H9 (cell line): Measurements from ENCODE around the gene ULK1. TPM values are rescaled to one million over a fixed set of nuclear protein-coding genes. Genes with fewer than 3 reads are reported as not detected.

Experiments
- DNase-seq: peaks from one replicate; pipeline ENCODE4 v3.0.0-alpha.2; 2017
- H2AFZ ChIP-seq: one replicate; pipeline ENCODE4 v1.6.1; 2013; ENCODE audit warnings: mild to moderate bottlenecking, low read length, control low read depth, moderate library complexity
- H2AK5ac ChIP-seq: 2 replicates; pipeline ENCODE4 v1.6.1; 2013; ENCODE audit warnings: low read length, control low read depth, mixed read lengths; ENCODE audit not compliant: insufficient read length
- H2BK120ac ChIP-seq: one replicate; pipeline ENCODE4 v1.6.1; 2013; ENCODE audit warnings: low read depth, mild to moderate bottlenecking, low read length, control low read depth, inconsistent platforms; ENCODE audit not compliant: poor library complexity, severe bottlenecking
- H2BK12ac ChIP-seq: 2 replicates; pipeline ENCODE4 v1.6.1; 2013; ENCODE audit warnings: low read length, control low read depth, mixed read lengths, low read depth; ENCODE audit not compliant: insufficient read length
- H2BK15ac ChIP-seq: 2 replicates; pipeline ENCODE4 v1.6.1; 2013; ENCODE audit warnings: low read depth, low read length, control low read depth
- H2BK20ac ChIP-seq: one replicate; pipeline ENCODE4 v1.6.1; 2013; ENCODE audit warnings: low read depth, mild to moderate bottlenecking, low read length, control low read depth, inconsistent platforms; ENCODE audit not compliant: poor library complexity, severe bottlenecking
- H2BK5ac ChIP-seq: 2 replicates; pipeline ENCODE4 v1.6.1; 2013; ENCODE audit warnings: low read length, control low read depth, mixed read lengths; ENCODE audit not compliant: insufficient read length
- H3K14ac ChIP-seq: 2 replicates; pipeline ENCODE4 v1.6.1; 2013; ENCODE audit warnings: low read length, control low read depth; ENCODE audit not compliant: insufficient read depth
- H3K18ac ChIP-seq: 2 replicates; pipeline ENCODE4 v1.6.1; 2013; ENCODE audit warnings: low read depth, mild to moderate bottlenecking, mixed read lengths, low read length, control low read depth; ENCODE audit not compliant: insufficient read length
- H3K23ac ChIP-seq: 2 replicates; pipeline ENCODE4 v1.6.1; 2013; ENCODE audit warnings: low read length, control low read depth, mixed read lengths, low read depth; ENCODE audit not compliant: insufficient read length
- H3K23me2 ChIP-seq: 2 replicates; pipeline ENCODE4 v1.6.1; 2013; ENCODE audit warnings: low read depth, mild to moderate bottlenecking, mixed read lengths, low read length, control low read depth; ENCODE audit not compliant: insufficient read length, poor library complexity, severe bottlenecking
- H3K27ac ChIP-seq: 2 replicates; pipeline ENCODE4 v1.5.1; 2013; ENCODE audit warnings: low read length, control low read depth, mixed read lengths, low read depth; ENCODE audit not compliant: insufficient read length
- H3K27me3 ChIP-seq: 2 replicates; pipeline ENCODE4 v1.6.1; 2013; ENCODE audit warnings: low read length, control low read depth, inconsistent platforms; ENCODE audit not compliant: insufficient read depth
- H3K4ac ChIP-seq: 2 replicates; pipeline ENCODE4 v1.6.1; 2013; ENCODE audit warnings: low read depth, mild to moderate bottlenecking, control low read depth, inconsistent platforms, low read length, moderate library complexity
- H3K4me1 ChIP-seq: 2 replicates; pipeline ENCODE4 v1.6.1; 2013; ENCODE audit warnings: low read length, control low read depth, inconsistent platforms; ENCODE audit not compliant: insufficient read depth
- H3K4me2 ChIP-seq: 2 replicates; pipeline ENCODE4 v1.6.1; 2013; ENCODE audit warnings: low read length, control low read depth, mixed read lengths; ENCODE audit not compliant: insufficient read length, insufficient read depth
- H3K56ac ChIP-seq: 2 replicates; pipeline ENCODE4 v1.6.1; 2013; ENCODE audit warnings: low read depth, mild to moderate bottlenecking, mixed read lengths, low read length, control low read depth; ENCODE audit not compliant: insufficient read length
- H3K79me1 ChIP-seq: 2 replicates; pipeline ENCODE4 v1.6.1; 2013; ENCODE audit warnings: low read depth, mild to moderate bottlenecking, moderate library complexity, low read length, control low read depth, inconsistent platforms; ENCODE audit not compliant: insufficient read depth, poor library complexity, severe bottlenecking
- H3K79me2 ChIP-seq: 2 replicates; pipeline ENCODE4 v1.6.1; 2013; ENCODE audit warnings: low read length, control low read depth, inconsistent platforms; ENCODE audit not compliant: insufficient read depth
- H3K9ac ChIP-seq: 2 replicates; pipeline ENCODE4 v1.6.1; 2013; ENCODE audit warnings: low read length, control low read depth, mixed read lengths; ENCODE audit not compliant: insufficient read length; ENCODE audit errors: extremely low read depth
- H3K9me3 ChIP-seq: one replicate; pipeline ENCODE4 v1.6.1; 2013; ENCODE audit warnings: low read depth, low read length, inconsistent platforms; ENCODE audit not compliant: control insufficient read depth
- H3T11ph ChIP-seq: one replicate; pipeline ENCODE4 v1.6.1; 2013; ENCODE audit warnings: mild to moderate bottlenecking, low read length, control low read depth, inconsistent platforms
- H4K20me1 ChIP-seq: one replicate; pipeline ENCODE4 v1.6.1; 2013; ENCODE audit not compliant: control insufficient read depth, insufficient read length, insufficient read depth
- H4K5ac ChIP-seq: 2 replicates; pipeline ENCODE4 v1.6.1; 2013; ENCODE audit warnings: low read depth, mild to moderate bottlenecking, mixed read lengths, low read length, control low read depth; ENCODE audit not compliant: insufficient read length
- H4K8ac ChIP-seq: replicated peaks from 2 replicates; pipeline ENCODE4 v1.6.1; 2013; ENCODE audit warnings: low read length, control low read depth, mixed read lengths, low read depth; ENCODE audit not compliant: insufficient read length
- H4K91ac ChIP-seq: 2 replicates; pipeline ENCODE4 v1.6.1; 2013; ENCODE audit warnings: low read depth, mild to moderate bottlenecking, moderate library complexity, mixed read lengths, low read length, control low read depth; ENCODE audit not compliant: insufficient read length
- H3K27ac Mint-ChIP-seq, 3 experiments: 2 replicates in 2 of 3; 3 replicates in 1 of 3; pipeline ENCODE4 v1.8.0; 2020 to 2021; ENCODE audit warnings: mixed read lengths in 3 of 3, mild to moderate bottlenecking in 1 of 3, moderate library complexity in 1 of 3
- H3K27me3 Mint-ChIP-seq: 2 replicates; pipeline ENCODE4 v1.8.0; 2021; ENCODE audit warnings: low read depth, mild to moderate bottlenecking, moderate library complexity, mixed read lengths
- H3K36me3 Mint-ChIP-seq, 3 experiments: 2 replicates in 2 of 3; 3 replicates in 1 of 3; pipeline ENCODE4 v1.8.0; 2020 to 2021; ENCODE audit warnings: low read depth in 3 of 3, mixed read lengths in 3 of 3; ENCODE audit not compliant: insufficient read depth in 1 of 3
- H3K4me1 Mint-ChIP-seq, 2 experiments: 2 replicates each; pipeline ENCODE4 v1.8.0; 2020; ENCODE audit warnings: mixed read lengths in 2 of 2
- H3K4me3 Mint-ChIP-seq, 2 experiments: 2 replicates in 1 of 2; 3 replicates in 1 of 2; pipeline ENCODE4 v1.8.0; 2020 to 2021; ENCODE audit warnings: mild to moderate bottlenecking in 2 of 2, mixed read lengths in 2 of 2, moderate library complexity in 1 of 2
- H3K9me3 Mint-ChIP-seq, 2 experiments: 2 replicates in 1 of 2; 3 replicates in 1 of 2; pipeline ENCODE4 v1.8.0; 2020; ENCODE audit warnings: mild to moderate bottlenecking in 2 of 2, mixed read lengths in 2 of 2, moderate library complexity in 1 of 2
- CTCF ChIP-seq: fragments of 200-600 bp; sonication (generic); conservative IDR thresholded peaks from 3 replicates; pipeline ENCODE4 v1.8.0; 2021; ENCODE audit warnings: antibody characterized with exemption, mild to moderate bottlenecking
- WGBS: extraction: QIAGEN DNeasy Blood & Tissue Kit; methylation state at CpG from one replicate; pipeline ENCODE4 v1.1.7; 2013; ENCODE audit warnings: missing lambda C conversion rate, low lambda C conversion rate, mixed read lengths; ENCODE audit not compliant: insufficient read length; ENCODE audit errors: extremely low coverage; 5-methylcytosine and 5-hydroxymethylcytosine counted together
- total RNA-seq: library from RNA; stranded (reverse); gene quantifications from 2 replicates; pipeline ENCODE4 v1.2.1, GENCODE V29; 2021

Gene ULK1
- total RNA-seq, 1 experiment from 2014 or later, result 57.2 TPM

GRCh38 chr12:131901431-131902331 is 7.3 kb downstream of the ULK1 start:
- Histone ChIP-seq H3K23ac (no peak overlapping the region), H3K18ac (peak overlapping the region; percentile 40), H3K27me3 (no peaks in the 10 kb centered on the region), H3K4me1 (no peaks in the 10 kb centered on the region), H3K79me1 (no peaks in the 10 kb centered on the region), H3K9me3 (no peaks in the 10 kb centered on the region), H3K4me2 (no peak overlapping the region), H3T11ph (no peak overlapping the region), H3K79me2 (no peaks in the 10 kb centered on the region; the same call in 1 of the 2 replicates), H4K20me1 (no peaks in the 10 kb centered on the region), H3K14ac (no peak overlapping the region; the same call in 1 of the 2 replicates), H4K5ac (no peak overlapping the region), H4K91ac (no peak overlapping the region), H3K23me2 (no peaks in the 10 kb centered on the region), H3K9ac (no peak overlapping the region), H2BK20ac (no peak overlapping the region), H2AFZ (no peak overlapping the region), H2AK5ac (no peak overlapping the region), H3K56ac (no peak overlapping the region), H3K27ac (no peak overlapping the region), H2BK5ac (no peak overlapping the region), H2BK15ac (no peak overlapping the region), H2BK120ac (no peak overlapping the region), H4K8ac (no peak overlapping the region), H2BK12ac (no peak overlapping the region), H3K4ac (no peak overlapping the region)
- H3K4me1 Mint-ChIP-seq, result peaks cover 3 to 15% of the 10 kb centered on the region in 2 experiments; a peak in 3 of 4 replicates
- H3K4me3 Mint-ChIP-seq, result no peak overlapping the region
- no CpG with 5 or more reads among the region's 30 CpGs for WGBS
- no peak for DNase-seq
- H3K27me3 Mint-ChIP-seq, result no peaks in the 10 kb centered on the region
- no peaks in the 10 kb centered on the region for H3K9me3 Mint-ChIP-seq
- H3K27ac Mint-ChIP-seq, result peak overlapping the region; percentile 18 to 87 (median 64); a peak in 3 of 7 replicates
- TF ChIP-seq CTCF, result no peak
- peaks cover 9 to 16% (median 13%) of the 10 kb centered on the region in 3 experiments; a peak in 6 of 7 replicates for H3K36me3 Mint-ChIP-seq
